ENCODE measurements around the gene PLIN5.

The PLIN5 gene

GRCh38 chr19:4539693-4540581, 4.9 kb upstream of the PLIN5 start, which contains the start of gene LRG1:
Gene LRG1, minus strand, starts transcription at chr19:4540036. Its CDS starts 23 bp downstream, at chr19:4540013.
- no peak for TF ChIP-seq CTCF (IDR thresholded peaks at IDR 0.05; ENCODE audit: insufficient read depth, low read length, poor library complexity, severe bottlenecking)
- peak; percentile 49 for DNase-seq (ENCODE audit: extremely low read depth, insufficient read length)
- Histone ChIP-seq H3K36me3 (ENCODE audit: control insufficient read depth, insufficient read depth, low read length) (no peaks in the 10 kb centered on the region), H3K4me3 (replicated peaks; ENCODE audit: low read depth, low read length) (peak within 1 kb of the TSS; percentile 54), H3K27me3 (replicated peaks; ENCODE audit: control insufficient read depth, insufficient read depth, low read length) (no peaks in the 10 kb centered on the region)

- Histone ChIP-seq H3K4me3 (replicated peaks; ENCODE audit: low read depth, low read length) (peak overlapping the region; percentile 54), H3K27me3 (replicated peaks; ENCODE audit: control insufficient read depth, insufficient read depth, low read length) (no peaks in the 10 kb centered on the region), H3K36me3 (ENCODE audit: control insufficient read depth, insufficient read depth, low read length) (no peaks in the 10 kb centered on the region)
- no peak for TF ChIP-seq CTCF (IDR thresholded peaks at IDR 0.05; ENCODE audit: insufficient read depth, low read length, poor library complexity, severe bottlenecking)
- DNase-seq (ENCODE audit: extremely low read depth, insufficient read length) = no peak
Observed at GRCh38 chr19:4539169-4539692, 4.2 kb upstream of the PLIN5 start.

GRCh38 chr19:4538601-4538954, 3.6 kb upstream of the PLIN5 start:
- DNase-seq (ENCODE audit: extremely low read depth, insufficient read length) = no peak
- no peaks in the 10 kb centered on the region for H3K27me3 ChIP-seq (replicated peaks; ENCODE audit: control insufficient read depth, insufficient read depth, low read length)
- no peak for TF ChIP-seq CTCF (IDR thresholded peaks at IDR 0.05; ENCODE audit: insufficient read depth, low read length, poor library complexity, severe bottlenecking)
- H3K36me3 ChIP-seq (ENCODE audit: control insufficient read depth, insufficient read depth, low read length) = no peaks in the 10 kb centered on the region
- no peak overlapping the region for H3K4me3 ChIP-seq (replicated peaks; ENCODE audit: low read depth, low read length)

- no peak overlapping the region for H3K4me3 ChIP-seq (replicated peaks; ENCODE audit: low read depth, low read length)
Observed at GRCh38 chr19:4537953-4538600, 3.1 kb upstream of the PLIN5 start.

GRCh38 chr19:4536798-4537197, 1.8 kb upstream of the PLIN5 start:
- DNase-seq (ENCODE audit: extremely low read depth, insufficient read length) = no peak

More at GRCh38 chr19:4537953-4538600, 3.1 kb upstream of the PLIN5 start:
- no peaks in the 10 kb centered on the region for H3K27me3 ChIP-seq (replicated peaks; ENCODE audit: control insufficient read depth, insufficient read depth, low read length)
- no peak for DNase-seq (ENCODE audit: extremely low read depth, insufficient read length)
- H3K36me3 ChIP-seq (ENCODE audit: control insufficient read depth, insufficient read depth, low read length) = no peaks in the 10 kb centered on the region
- TF ChIP-seq CTCF (IDR thresholded peaks at IDR 0.05; ENCODE audit: insufficient read depth, low read length, poor library complexity, severe bottlenecking) = no peak

More at GRCh38 chr19:4536798-4537197, 1.8 kb upstream of the PLIN5 start:
- H3K27me3 ChIP-seq (replicated peaks; ENCODE audit: control insufficient read depth, insufficient read depth, low read length) = no peaks in the 10 kb centered on the region
- H3K36me3 ChIP-seq (ENCODE audit: control insufficient read depth, insufficient read depth, low read length) = no peaks in the 10 kb centered on the region
- TF ChIP-seq CTCF (IDR thresholded peaks at IDR 0.05; ENCODE audit: insufficient read depth, low read length, poor library complexity, severe bottlenecking) = no peak
- no peak overlapping the region for H3K4me3 ChIP-seq (replicated peaks; ENCODE audit: low read depth, low read length)

Measured in GM06990 (cell line).